ENCODE data around the gene SREK1. TPM values are rescaled to one million over a fixed set of nuclear protein-coding genes. Genes with fewer than 3 reads are reported as not detected.
"Not testable (repeated sequence)": the region's sequence is repeated elsewhere in the genome, so short reads cannot be mapped to it uniquely, and the experiment has no call there.

SREK1 gene
- total RNA-seq, 2 donors from 2014 or later: 65.2 to 67.5 TPM

GRCh38 chr5:66209350-66209749 lies 65.2 kb downstream of the SREK1 start:
- intact Hi-C loops (cut with DNase I): no loop called here
- H3K9me3 ChIP-seq: no peaks in the 10 kb centered on the region
- H3K4me1 ChIP-seq (replicated peaks): no peaks in the 10 kb centered on the region
- H3K4me3 ChIP-seq: no peak overlapping the region
- no peak for TF ChIP-seq POLR2A (IDR thresholded peaks at IDR 0.05)
- no peak for TF ChIP-seq CTCF (IDR thresholded peaks at IDR 0.05)
- no peak for TF ChIP-seq POLR2AphosphoS5 (IDR thresholded peaks at IDR 0.05)
- WGBS: 83% methylated on average over 4 of the region's 4 CpGs
- H3K36me3 ChIP-seq: no peaks in the 10 kb centered on the region
- H3K27ac ChIP-seq: no peak overlapping the region
- DNase-seq (ENCODE audit: low spot score): no peak
- H3K27me3 ChIP-seq (replicated peaks; ENCODE audit: insufficient read depth): no peaks in the 10 kb centered on the region

- no peak for DNase-seq (ENCODE audit: low spot score)
- intact Hi-C loops (cut with DNase I): no loop called here
- whole genome bisulfite sequencing: 56% methylated on average over 6 of the region's 6 CpGs
- no peaks in the 10 kb centered on the region for H3K36me3 ChIP-seq
- TF ChIP-seq POLR2A (IDR thresholded peaks at IDR 0.05) (no peak), POLR2AphosphoS5 (IDR thresholded peaks at IDR 0.05) (no peak), CTCF (IDR thresholded peaks at IDR 0.05) (no peak)
- no peaks in the 10 kb centered on the region for H3K9me3 ChIP-seq
- no peaks in the 10 kb centered on the region for H3K4me1 ChIP-seq (replicated peaks)
- H3K27ac ChIP-seq: no peak overlapping the region
- no peak overlapping the region for H3K4me3 ChIP-seq
- H3K27me3 ChIP-seq (replicated peaks; ENCODE audit: insufficient read depth): no peaks in the 10 kb centered on the region
These were observed 65.7 kb downstream of the SREK1 start for GRCh38 chr5:66209794-66210193.

- H3K4me3 ChIP-seq: no peak overlapping the region
- H3K27ac ChIP-seq: no peak overlapping the region
- H3K36me3 ChIP-seq: no peaks in the 10 kb centered on the region
- H3K4me1 ChIP-seq (replicated peaks): no peaks in the 10 kb centered on the region
- 75% methylated on average over 2 of the region's 2 CpGs for WGBS
- intact Hi-C loops (cut with DNase I): no loop called here
- no peaks in the 10 kb centered on the region for H3K27me3 ChIP-seq (replicated peaks; ENCODE audit: insufficient read depth)
- no peaks in the 10 kb centered on the region for H3K9me3 ChIP-seq
- no peak for DNase-seq (ENCODE audit: low spot score)
- TF ChIP-seq CTCF (IDR thresholded peaks at IDR 0.05) (no peak), POLR2A (IDR thresholded peaks at IDR 0.05) (no peak), POLR2AphosphoS5 (IDR thresholded peaks at IDR 0.05) (no peak)
These were observed 69.4 kb downstream of the SREK1 start for GRCh38 chr5:66213533-66213932.

DNA sequence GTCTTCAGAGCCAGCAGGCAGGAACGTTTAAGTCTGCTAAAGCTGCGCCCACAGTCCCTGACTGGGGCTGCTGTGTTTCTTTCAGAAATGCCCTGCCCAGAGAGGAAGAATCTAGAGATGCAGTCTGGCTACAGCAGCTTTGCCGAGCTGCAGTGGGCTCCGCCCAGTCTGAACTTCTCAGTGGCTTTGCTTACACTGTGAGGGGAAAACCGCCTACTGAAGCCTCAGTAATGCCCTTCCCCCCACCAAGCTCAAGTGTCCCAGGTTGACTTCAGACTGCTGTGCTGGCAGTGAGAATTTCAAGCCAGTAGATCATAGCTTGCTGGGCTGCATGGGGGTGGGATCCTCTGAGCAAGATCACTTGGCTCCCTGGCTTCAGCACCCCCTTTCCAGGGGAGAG lies 78.4 kb downstream of the SREK1 start:
- no peak for DNase-seq (ENCODE audit: low spot score)
- intact Hi-C loops (cut with DNase I): loop anchor here (5.0 kb wide), 1 partner anchor 50 kb away; no protein-coding TSS in a partner anchor
- WGBS: 55% methylated on average over 5 of the region's 5 CpGs
- TF ChIP-seq CTCF (IDR thresholded peaks at IDR 0.05) (no peak), POLR2AphosphoS5 (IDR thresholded peaks at IDR 0.05) (no peak), POLR2A (IDR thresholded peaks at IDR 0.05) (no peak)
- Histone ChIP-seq H3K4me3 (no peak overlapping the region), H3K9me3 (no peaks in the 10 kb centered on the region), H3K4me1 (replicated peaks) (no peaks in the 10 kb centered on the region), H3K27ac (no peak overlapping the region), H3K36me3 (no peaks in the 10 kb centered on the region), H3K27me3 (replicated peaks; ENCODE audit: insufficient read depth) (no peaks in the 10 kb centered on the region)

DNA sequence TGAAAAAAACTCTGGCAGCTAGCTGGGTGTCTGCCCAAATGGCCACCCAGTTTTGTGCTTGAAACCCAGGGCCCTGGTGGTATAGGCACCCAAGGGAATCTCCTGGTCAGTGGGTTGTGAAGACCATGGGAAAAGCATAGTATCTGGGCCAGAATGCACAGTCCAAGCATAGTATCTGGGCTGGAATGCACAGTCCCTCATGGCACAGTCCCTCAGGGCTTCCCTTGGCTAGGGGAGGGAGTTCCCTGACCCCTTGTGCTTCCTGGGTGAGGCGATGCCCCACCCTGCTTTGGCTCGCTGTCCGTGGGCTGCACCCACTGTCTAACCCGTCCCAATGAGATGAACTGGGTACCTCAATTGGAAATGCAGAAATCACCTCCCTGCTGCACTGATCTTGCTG lies 78.8 kb downstream of the SREK1 start:
- 80% methylated on average over 4 of the region's 4 CpGs for WGBS
- not testable (repeated sequence) for H3K4me1 ChIP-seq (replicated peaks); H3K9me3 ChIP-seq; H3K27me3 ChIP-seq (replicated peaks; ENCODE audit: insufficient read depth); H3K4me3 ChIP-seq; DNase-seq (ENCODE audit: low spot score); H3K36me3 ChIP-seq; H3K27ac ChIP-seq
- intact Hi-C loops (cut with DNase I): loop anchor here (5.0 kb wide), 1 partner anchor 51 kb away; no protein-coding TSS in a partner anchor

Data from prostate gland (tissue), 2 donors.